ENCODE data around the gene RABGGTA.

The RABGGTA gene

GRCh38 chr14:24308342-24309124 is 37.1 kb upstream of the RABGGTA start:
- ATAC-seq (ENCODE audit: low read depth) (no peak), DNase-seq (ENCODE audit: low spot score) (no peak)
- H3K27me3 ChIP-seq (ENCODE audit: insufficient read depth, poor library complexity, severe bottlenecking), result no peaks in the 10 kb centered on the region
- H3K4me3 ChIP-seq (ENCODE audit: severe bottlenecking), result no peak overlapping the region
- peak overlapping the region; percentile 76 for H3K27ac ChIP-seq (ENCODE audit: poor library complexity, severe bottlenecking)
- H3K4me1 ChIP-seq (ENCODE audit: insufficient read depth, poor library complexity, severe bottlenecking), result peaks cover 16% of the 10 kb centered on the region
- peak; percentile 79 for TF ChIP-seq CTCF (IDR thresholded peaks at IDR 0.05; ENCODE audit: poor library complexity, severe bottlenecking)
- H3K9me3 ChIP-seq (ENCODE audit: severe bottlenecking), result no peaks in the 10 kb centered on the region
- H3K36me3 ChIP-seq (ENCODE audit: low read depth), result peaks cover 35% of the 10 kb centered on the region

GRCh38 chr14:24307575-24308341 is 36.4 kb upstream of the RABGGTA start, which contains the start of gene CIDEB:
Gene CIDEB, minus strand, starts transcription at chr14:24307977. Its CDS starts 119 bp downstream, at chr14:24307858.
- no peaks in the 10 kb centered on the region for H3K9me3 ChIP-seq (ENCODE audit: severe bottlenecking)
- ATAC-seq (ENCODE audit: low read depth) (peak; percentile 34; the same call in 2 of the 3 replicates), DNase-seq (ENCODE audit: low spot score) (no peak)
- H3K27me3 ChIP-seq (ENCODE audit: insufficient read depth, poor library complexity, severe bottlenecking), result no peaks in the 10 kb centered on the region
- TF ChIP-seq CTCF (IDR thresholded peaks at IDR 0.05; ENCODE audit: poor library complexity, severe bottlenecking), result peak; percentile 98
- H3K4me1 ChIP-seq (ENCODE audit: insufficient read depth, poor library complexity, severe bottlenecking), result peaks cover 16% of the 10 kb centered on the region
- H3K36me3 ChIP-seq (ENCODE audit: low read depth), result peaks cover 43% of the 10 kb centered on the region
- no peak within 1 kb of the TSS for H3K4me3 ChIP-seq (ENCODE audit: severe bottlenecking)
- H3K27ac ChIP-seq (ENCODE audit: poor library complexity, severe bottlenecking), result peak within 1 kb of the TSS; percentile 76

- DNase-seq (ENCODE audit: low spot score) (no peak), ATAC-seq (ENCODE audit: low read depth) (no peak)
- peaks cover 16% of the 10 kb centered on the region for H3K4me1 ChIP-seq (ENCODE audit: insufficient read depth, poor library complexity, severe bottlenecking)
- TF ChIP-seq CTCF (IDR thresholded peaks at IDR 0.05; ENCODE audit: poor library complexity, severe bottlenecking), result no peak
- peaks cover 49% of the 10 kb centered on the region for H3K36me3 ChIP-seq (ENCODE audit: low read depth)
- H3K27ac ChIP-seq (ENCODE audit: poor library complexity, severe bottlenecking), result no peak overlapping the region
- no peaks in the 10 kb centered on the region for H3K9me3 ChIP-seq (ENCODE audit: severe bottlenecking)
- H3K4me3 ChIP-seq (ENCODE audit: severe bottlenecking), result no peak overlapping the region
- no peaks in the 10 kb centered on the region for H3K27me3 ChIP-seq (ENCODE audit: insufficient read depth, poor library complexity, severe bottlenecking)
Observed at GRCh38 chr14:24307156-24307574, 35.8 kb upstream of the RABGGTA start.

- no peak for ATAC-seq (ENCODE audit: low read depth)
- no peak overlapping the region for H3K4me3 ChIP-seq (ENCODE audit: severe bottlenecking)
- peaks cover 62% of the 10 kb centered on the region for H3K36me3 ChIP-seq (ENCODE audit: low read depth)
Observed at GRCh38 chr14:24304019-24304387, 32.6 kb upstream of the RABGGTA start.

More at GRCh38 chr14:24304019-24304387, 32.6 kb upstream of the RABGGTA start:
- Histone ChIP-seq H3K27ac (ENCODE audit: poor library complexity, severe bottlenecking) (no peak overlapping the region), H3K27me3 (ENCODE audit: insufficient read depth, poor library complexity, severe bottlenecking) (no peaks in the 10 kb centered on the region), H3K9me3 (ENCODE audit: severe bottlenecking) (no peaks in the 10 kb centered on the region), H3K4me1 (ENCODE audit: insufficient read depth, poor library complexity, severe bottlenecking) (no peaks in the 10 kb centered on the region)
- no peak for TF ChIP-seq CTCF (IDR thresholded peaks at IDR 0.05; ENCODE audit: poor library complexity, severe bottlenecking)
- no peak for DNase-seq (ENCODE audit: low spot score)
